HG02623 (cell line): ENCODE results near the gene HOXD4.

Experiments
- ATAC-seq: cut with Tn5 transposase; IDR thresholded peaks from one replicate; pipeline ENCODE4 v1.9.1; 2021; ENCODE audit warnings: moderate library complexity; ENCODE audit not compliant: unreplicated experiment

HOXD4 gene

DNA sequence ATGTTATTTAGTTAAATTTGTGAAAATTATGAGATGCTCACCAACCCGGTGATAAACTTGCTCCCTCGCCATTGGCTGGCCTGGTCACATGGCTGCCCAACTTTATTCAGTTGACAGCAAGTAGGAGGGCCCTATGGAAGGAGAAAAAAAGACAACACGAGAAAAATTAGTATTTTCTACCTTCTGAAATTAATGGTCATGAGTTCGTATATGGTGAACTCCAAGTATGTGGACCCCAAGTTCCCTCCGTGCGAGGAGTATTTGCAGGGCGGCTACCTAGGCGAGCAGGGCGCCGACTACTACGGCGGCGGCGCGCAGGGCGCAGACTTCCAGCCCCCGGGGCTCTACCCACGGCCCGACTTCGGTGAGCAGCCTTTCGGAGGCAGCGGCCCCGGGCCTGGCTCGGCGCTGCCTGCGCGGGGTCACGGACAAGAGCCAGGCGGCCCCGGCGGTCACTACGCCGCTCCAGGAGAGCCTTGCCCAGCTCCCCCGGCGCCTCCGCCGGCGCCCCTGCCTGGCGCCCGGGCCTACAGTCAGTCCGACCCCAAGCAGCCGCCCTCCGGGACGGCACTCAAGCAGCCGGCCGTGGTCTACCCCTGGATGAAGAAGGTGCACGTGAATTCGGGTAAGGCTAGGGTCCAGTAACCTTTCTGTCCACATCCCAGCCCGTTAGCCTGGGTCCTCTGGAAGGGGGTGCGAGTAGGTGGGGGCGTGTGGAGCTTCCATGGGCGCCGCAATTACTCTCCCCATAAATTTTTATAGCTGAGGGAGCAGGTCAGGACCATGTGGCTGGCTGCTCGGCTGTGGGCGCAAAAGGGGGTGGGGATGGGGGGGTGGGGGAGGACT, at the start of gene HOXD4:
Gene HOXD4, plus strand, starts transcription at position 109 of the 846 bp plus-strand sequence. Its CDS starts 84 bp downstream, at position 193.
- ATAC-seq: no peak

DNA sequence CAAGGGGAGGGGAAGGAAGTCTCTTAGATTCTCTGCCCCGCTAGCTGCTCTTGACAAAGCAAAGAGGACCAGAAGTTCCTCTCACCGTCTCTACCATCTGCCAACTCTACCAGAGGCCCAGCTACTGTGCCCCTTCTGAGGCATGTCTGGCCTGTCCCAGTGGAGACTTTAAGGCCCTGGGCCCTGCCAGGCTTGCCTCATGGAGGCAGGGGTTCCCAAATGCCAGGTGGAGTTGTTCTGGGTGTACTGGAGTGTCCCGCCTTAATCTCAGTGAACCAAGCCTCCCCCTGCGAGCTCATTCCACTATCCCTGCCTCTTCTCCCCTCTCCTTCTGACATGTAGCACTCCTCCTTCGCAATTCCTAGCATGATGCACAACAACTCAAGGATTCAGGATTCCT, 49.5 kb upstream of the HOXD4 start:
- ATAC-seq: no peak

DNA sequence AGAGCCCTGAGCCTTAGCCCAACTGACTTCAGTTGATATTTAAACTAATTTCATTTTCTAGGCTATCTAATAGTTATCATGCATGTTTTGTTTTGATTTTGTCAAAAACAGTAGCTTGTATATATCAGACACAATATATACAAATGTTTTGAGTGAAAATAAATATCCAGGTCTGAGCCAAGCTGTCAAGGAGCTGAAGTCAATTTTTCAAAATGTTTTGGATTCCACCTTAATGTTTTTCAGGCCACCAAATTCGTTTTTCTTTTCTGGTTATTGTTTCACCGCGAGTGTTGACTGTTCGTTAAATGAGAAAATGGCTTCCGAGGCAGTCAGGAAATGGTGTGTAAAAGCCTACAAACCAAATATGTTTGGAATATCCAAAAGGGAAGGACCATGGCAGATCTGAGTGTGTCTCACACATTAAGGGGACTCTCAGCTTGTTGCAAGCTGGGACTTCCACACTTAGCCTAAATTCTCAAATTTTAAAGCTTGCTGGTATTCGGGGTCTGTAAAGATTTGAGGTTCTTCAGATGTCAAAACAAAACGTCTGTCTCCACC, 49.0 kb upstream of the HOXD4 start:
- no peak for ATAC-seq

GRCh38 chr2:176103194-176103593, 48.2 kb upstream of the HOXD4 start:
- no peak for ATAC-seq

DNA sequence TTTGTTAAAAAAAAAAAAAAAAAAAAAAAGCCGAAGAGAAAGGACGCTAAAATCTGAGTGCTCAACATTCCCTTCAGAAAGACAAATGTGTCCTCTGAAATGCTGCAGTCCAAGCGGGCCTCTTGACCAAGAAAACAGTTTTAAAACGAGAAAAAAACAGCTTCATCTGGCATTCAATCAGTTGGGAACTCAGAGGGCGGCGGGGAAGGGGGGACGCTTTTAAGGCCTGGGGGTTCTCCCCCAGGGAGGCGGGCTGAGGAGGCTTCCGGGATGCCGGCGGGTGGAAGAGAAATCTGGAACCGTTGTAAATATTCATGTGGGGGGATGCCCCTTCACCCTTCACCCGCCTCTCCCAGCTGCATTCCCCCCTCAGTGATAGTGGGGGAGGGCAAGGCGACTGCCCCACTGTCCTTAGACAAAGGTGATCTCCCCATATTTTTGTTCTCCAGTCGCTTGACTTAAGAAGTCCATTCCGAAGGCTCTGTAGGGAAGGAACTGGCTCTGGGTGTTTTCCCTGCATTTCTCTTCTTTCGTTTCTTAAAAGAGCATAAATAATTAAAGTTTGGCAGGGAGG, 47.5 kb upstream of the HOXD4 start:
- no peak for ATAC-seq

GRCh38 chr2:176104316-176105077, 46.9 kb upstream of the HOXD4 start:
- no peak for ATAC-seq

GRCh38 chr2:176105078-176105729, 46.1 kb upstream of the HOXD4 start:
- ATAC-seq: no peak

- ATAC-seq: no peak
These were observed 45.4 kb upstream of the HOXD4 start for GRCh38 chr2:176105730-176106580.

DNA sequence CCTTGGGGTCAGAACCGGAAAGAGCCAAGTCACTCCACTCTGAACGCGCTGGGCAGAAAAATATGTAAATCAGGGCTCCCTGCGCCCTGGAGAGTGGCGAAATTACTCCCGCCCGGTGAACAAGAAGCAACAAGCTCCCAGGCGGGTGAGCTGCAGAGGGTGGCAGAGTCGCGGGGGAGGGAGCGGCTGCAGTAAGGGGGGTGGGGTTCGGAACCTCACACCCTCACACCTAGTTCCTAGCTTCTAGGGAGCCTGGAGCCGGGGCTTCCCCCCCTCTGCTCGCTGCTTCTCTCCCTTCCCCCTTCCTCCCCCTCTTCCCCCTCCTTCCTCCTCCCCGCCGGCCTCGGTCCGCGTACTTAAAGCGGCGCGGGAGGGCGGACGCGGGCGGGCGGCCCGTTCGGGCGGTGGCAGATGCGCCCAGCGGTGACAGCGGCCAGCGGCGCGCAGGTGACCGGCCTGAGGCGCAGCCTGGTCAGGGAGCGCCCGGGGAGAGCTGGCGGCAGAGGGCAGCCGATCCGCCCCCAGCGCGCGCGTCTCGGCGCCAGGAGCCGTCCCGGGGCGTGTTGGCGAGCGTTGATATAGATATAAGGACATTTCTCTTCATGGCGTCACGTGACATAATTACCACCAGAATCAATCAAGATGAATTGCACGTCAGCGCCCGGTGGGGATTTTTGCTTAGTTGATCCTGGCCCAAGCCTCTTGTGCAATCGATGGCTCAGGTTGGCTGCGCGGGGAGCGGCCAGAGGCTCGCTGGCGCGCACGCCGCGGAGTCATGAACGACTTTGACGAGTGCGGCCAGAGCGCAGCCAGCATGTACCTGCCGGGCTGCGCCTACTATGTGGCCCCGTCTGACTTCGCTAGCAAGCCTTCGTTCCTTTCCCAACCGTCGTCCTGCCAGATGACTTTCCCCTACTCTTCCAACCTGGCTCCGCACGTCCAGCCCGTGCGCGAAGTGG, 44.5 kb upstream of the HOXD4 start, which contains the start of gene HOXD11:
Gene HOXD11, plus strand, starts transcription at position 700 of the 959 bp plus-strand sequence. Its CDS starts 76 bp downstream, at position 776.
- ATAC-seq: no peak

GRCh38 chr2:176107731-176108181, 43.6 kb upstream of the HOXD4 start:
- no peak for ATAC-seq

DNA sequence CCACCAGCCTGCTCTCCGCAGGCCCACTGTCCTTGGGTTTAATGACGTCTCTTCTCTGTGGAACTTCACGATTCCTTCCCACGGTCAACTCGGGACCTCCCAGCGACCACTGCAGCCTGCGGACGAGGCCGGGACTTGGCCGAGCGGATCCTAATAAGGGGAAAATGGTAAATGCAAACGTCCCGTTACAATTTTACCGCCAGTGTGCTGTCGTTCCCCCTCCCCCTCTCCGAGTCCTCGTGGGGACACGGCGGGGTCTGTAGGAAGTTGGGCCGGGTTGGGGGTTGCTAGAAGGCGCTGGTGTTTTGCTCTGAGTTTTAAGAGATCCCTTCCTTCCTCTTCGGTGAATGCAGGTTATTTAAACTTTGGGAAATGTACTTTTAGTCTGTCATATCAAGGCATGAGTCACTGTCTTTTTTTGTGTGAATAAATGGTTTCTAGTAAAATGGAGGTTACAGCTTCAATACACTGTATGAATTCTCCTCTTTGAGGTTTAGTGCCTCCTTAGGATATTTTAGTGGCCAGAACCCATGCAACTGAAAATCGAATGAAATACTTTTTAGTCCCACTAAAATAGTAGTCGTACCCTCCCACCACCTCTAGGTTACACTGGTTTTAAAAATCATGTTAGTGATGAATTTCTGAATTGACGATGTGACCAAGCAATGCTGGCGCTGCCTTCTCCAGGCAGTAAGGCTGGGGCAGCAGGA, 42.0 kb upstream of the HOXD4 start:
- ATAC-seq: no peak

DNA sequence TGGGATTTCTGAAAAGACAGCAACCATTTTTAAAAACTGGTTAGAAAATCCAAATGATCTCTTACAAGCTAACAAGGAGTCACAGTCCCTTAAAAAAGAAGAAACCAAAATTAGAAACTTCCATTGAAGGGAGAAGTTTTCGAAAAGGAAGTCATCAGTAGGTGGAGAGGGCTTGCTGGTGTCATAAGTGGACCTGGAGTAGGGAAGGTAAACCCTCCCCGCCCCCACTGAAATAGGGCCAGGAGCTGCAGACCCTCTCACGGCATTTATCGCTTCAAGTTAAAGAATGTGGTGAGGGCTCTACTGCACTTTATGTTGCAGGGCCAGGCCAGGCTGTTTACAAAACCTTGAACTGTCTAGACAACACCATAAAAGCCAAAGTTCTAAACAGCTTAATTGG, 41.4 kb upstream of the HOXD4 start:
- no peak for ATAC-seq

- no peak for ATAC-seq
These were observed 40.7 kb upstream of the HOXD4 start for GRCh38 chr2:176110415-176111308.

- no peak for ATAC-seq
These were observed 40.1 kb upstream of the HOXD4 start for GRCh38 chr2:176111309-176111663.

DNA sequence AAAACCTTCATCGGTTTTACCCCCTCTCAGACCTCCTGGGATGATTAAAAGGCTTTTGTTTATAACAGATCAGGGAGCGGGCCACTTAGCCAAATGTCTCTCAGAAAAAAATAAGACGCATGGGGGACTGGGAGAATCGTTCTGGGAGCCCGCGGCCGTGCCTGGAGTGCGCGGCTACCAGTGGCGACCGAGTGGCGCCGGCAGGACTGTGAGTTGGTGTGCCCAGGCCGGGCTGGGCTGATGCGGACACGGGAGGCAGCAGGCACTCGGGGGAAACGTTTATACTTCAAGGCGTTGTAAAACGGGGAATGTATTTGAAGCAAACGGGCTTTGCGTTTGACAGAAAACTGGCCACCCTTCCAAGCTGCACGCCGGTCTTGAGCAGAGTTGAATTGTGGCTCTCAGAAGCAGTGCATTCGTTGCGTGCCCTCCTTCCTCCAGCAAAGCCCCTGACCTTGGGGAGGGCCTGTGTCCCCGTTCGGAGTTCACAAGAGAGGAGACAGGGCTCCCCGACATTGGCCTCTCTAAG, 39.4 kb upstream of the HOXD4 start:
- ATAC-seq: no peak

GRCh38 chr2:176112375-176113302, 38.7 kb upstream of the HOXD4 start:
- ATAC-seq: no peak
